Osteoblast (primary cell): ENCODE results near the gene NUBPL. TPM values are rescaled to one million over a fixed set of nuclear protein-coding genes. Genes with fewer than 3 reads are reported as not detected.

ENCODE experiments used
- DNase-seq: peaks from one replicate; pipeline ENCODE4 v3.0.0; 2011; ENCODE audit warnings: low spot score, mixed read lengths; ENCODE audit not compliant: insufficient read length; ENCODE audit errors: missing footprints
- H2AFZ ChIP-seq: 2 replicates; pipeline ENCODE4 v1.6.0; 2011; ENCODE audit warnings: mild to moderate bottlenecking, low read length
- H3K27ac ChIP-seq: 2 replicates; pipeline ENCODE4 v1.5.1; 2011; ENCODE audit warnings: mild to moderate bottlenecking, low read depth, low read length, moderate library complexity
- H3K27me3 ChIP-seq: 2 replicates; pipeline ENCODE4 v1.6.0; 2012; ENCODE audit warnings: mild to moderate bottlenecking, control low read depth, inconsistent platforms, low read length, moderate library complexity; ENCODE audit not compliant: insufficient read depth
- H3K36me3 ChIP-seq: 2 replicates; pipeline ENCODE4 v1.5.1; 2011; ENCODE audit warnings: mild to moderate bottlenecking, low read length, control low read depth, moderate library complexity; ENCODE audit not compliant: insufficient read depth
- H3K4me1 ChIP-seq: 2 replicates; pipeline ENCODE4 v1.5.1; 2011; ENCODE audit warnings: mild to moderate bottlenecking, low read length, control low read depth, moderate library complexity; ENCODE audit not compliant: insufficient read depth
- H3K4me2 ChIP-seq: 2 replicates; pipeline ENCODE4 v1.6.0; 2011; ENCODE audit warnings: mild to moderate bottlenecking, low read length; ENCODE audit not compliant: insufficient read depth
- H3K4me3 ChIP-seq: fragments of 200-600 bp; sonication (generic); 3 replicates; pipeline ENCODE4 v1.5.1; 2012; ENCODE audit warnings: mild to moderate bottlenecking, low read length, inconsistent platforms; ENCODE audit not compliant: insufficient read depth
- H3K79me2 ChIP-seq: 2 replicates; pipeline ENCODE4 v1.6.0; 2012; ENCODE audit warnings: mild to moderate bottlenecking, low read length, control low read depth, inconsistent platforms; ENCODE audit not compliant: insufficient read depth
- H3K9me3 ChIP-seq: 2 replicates; pipeline ENCODE4 v1.5.1; 2011; ENCODE audit warnings: low read depth, low read length, control low read depth
- H4K20me1 ChIP-seq: 2 replicates; pipeline ENCODE4 v1.6.0; 2012; ENCODE audit warnings: mild to moderate bottlenecking, low read length, control low read depth; ENCODE audit not compliant: insufficient read depth
- total RNA-seq: library from RNA; depleted of rRNA; stranded (reverse); fragments of >200 nt; gene quantifications from 2 replicates; pipeline ENCODE4 v1.2.3, GENCODE V29; 2012
- TF ChIP-seq, protein P1 (sequence below): IDR thresholded peaks from 2 replicates; pipeline ENCODE4 v1.5.1; 2011; ENCODE audit warnings: mild to moderate bottlenecking, low read depth, low read length, moderate library complexity; ENCODE audit errors: extremely low read depth

Gene NUBPL
- total RNA-seq, 1 donor = 11.6 TPM

GRCh38 chr14:31717294-31718085, 156.3 kb downstream of the NUBPL start:
- DNase-seq = no peak
- Histone ChIP-seq H3K36me3 (no peaks in the 10 kb centered on the region), H4K20me1 (no peaks in the 10 kb centered on the region), H3K79me2 (no peaks in the 10 kb centered on the region), H3K4me1 (no peaks in the 10 kb centered on the region), H3K4me2 (no peak overlapping the region), H3K27ac (no peak overlapping the region), H3K4me3 (no peak overlapping the region), H2AFZ (no peak overlapping the region), H3K27me3 (no peaks in the 10 kb centered on the region), H3K9me3 (no peaks in the 10 kb centered on the region)
- TF ChIP-seq, protein P1, sequence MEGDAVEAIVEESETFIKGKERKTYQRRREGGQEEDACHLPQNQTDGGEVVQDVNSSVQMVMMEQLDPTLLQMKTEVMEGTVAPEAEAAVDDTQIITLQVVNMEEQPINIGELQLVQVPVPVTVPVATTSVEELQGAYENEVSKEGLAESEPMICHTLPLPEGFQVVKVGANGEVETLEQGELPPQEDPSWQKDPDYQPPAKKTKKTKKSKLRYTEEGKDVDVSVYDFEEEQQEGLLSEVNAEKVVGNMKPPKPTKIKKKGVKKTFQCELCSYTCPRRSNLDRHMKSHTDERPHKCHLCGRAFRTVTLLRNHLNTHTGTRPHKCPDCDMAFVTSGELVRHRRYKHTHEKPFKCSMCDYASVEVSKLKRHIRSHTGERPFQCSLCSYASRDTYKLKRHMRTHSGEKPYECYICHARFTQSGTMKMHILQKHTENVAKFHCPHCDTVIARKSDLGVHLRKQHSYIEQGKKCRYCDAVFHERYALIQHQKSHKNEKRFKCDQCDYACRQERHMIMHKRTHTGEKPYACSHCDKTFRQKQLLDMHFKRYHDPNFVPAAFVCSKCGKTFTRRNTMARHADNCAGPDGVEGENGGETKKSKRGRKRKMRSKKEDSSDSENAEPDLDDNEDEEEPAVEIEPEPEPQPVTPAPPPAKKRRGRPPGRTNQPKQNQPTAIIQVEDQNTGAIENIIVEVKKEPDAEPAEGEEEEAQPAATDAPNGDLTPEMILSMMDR = no peak

GRCh38 chr14:31718585-31718984, 157.4 kb downstream of the NUBPL start:
- no peaks in the 10 kb centered on the region for H3K36me3 ChIP-seq
- H3K27me3 ChIP-seq = no peaks in the 10 kb centered on the region
- H4K20me1 ChIP-seq = no peaks in the 10 kb centered on the region
- TF ChIP-seq, protein P1 = no peak
- H2AFZ ChIP-seq = no peak overlapping the region
- no peak for DNase-seq
- no peak overlapping the region for H3K4me3 ChIP-seq
- H3K79me2 ChIP-seq = no peaks in the 10 kb centered on the region
- no peaks in the 10 kb centered on the region for H3K9me3 ChIP-seq
- H3K4me2 ChIP-seq = no peak overlapping the region
- no peak overlapping the region for H3K27ac ChIP-seq
- no peaks in the 10 kb centered on the region for H3K4me1 ChIP-seq

- no peak overlapping the region for H3K27ac ChIP-seq
- no peak overlapping the region for H2AFZ ChIP-seq
- H3K4me2 ChIP-seq = no peak overlapping the region
- no peaks in the 10 kb centered on the region for H4K20me1 ChIP-seq
- H3K4me3 ChIP-seq = no peak overlapping the region
- H3K79me2 ChIP-seq = no peaks in the 10 kb centered on the region
- TF ChIP-seq, protein P1 = no peak
- no peaks in the 10 kb centered on the region for H3K9me3 ChIP-seq
- H3K36me3 ChIP-seq = no peaks in the 10 kb centered on the region
- H3K4me1 ChIP-seq = no peaks in the 10 kb centered on the region
- DNase-seq = no peak
- no peaks in the 10 kb centered on the region for H3K27me3 ChIP-seq
Measured at GRCh38 chr14:31718985-31719384, 157.8 kb downstream of the NUBPL start.

DNA sequence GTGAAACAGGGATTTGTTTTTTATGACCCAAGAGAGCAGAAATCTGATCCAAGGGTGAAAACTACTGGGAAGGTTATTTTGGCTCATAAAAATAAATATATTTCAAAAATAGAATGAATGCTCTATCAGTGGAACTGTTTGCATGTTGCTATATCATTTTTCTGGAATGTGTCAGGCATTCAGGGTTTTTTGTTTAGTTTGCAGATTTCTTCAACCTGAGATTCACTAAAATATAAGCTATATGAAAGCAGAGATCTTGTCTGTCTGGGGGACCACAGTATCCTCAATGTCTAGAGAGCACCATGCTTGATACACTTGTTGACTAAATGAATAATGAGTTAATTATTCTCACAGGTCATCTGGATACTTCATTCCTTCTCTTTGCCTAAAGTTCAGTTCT, 165.1 kb downstream of the NUBPL start:
- DNase-seq = no peak
- TF ChIP-seq, protein P1 = no peak
- Histone ChIP-seq H3K27me3 (no peaks in the 10 kb centered on the region), H3K4me1 (no peaks in the 10 kb centered on the region), H3K27ac (no peak overlapping the region), H3K36me3 (no peaks in the 10 kb centered on the region), H3K4me2 (no peak overlapping the region), H3K9me3 (no peaks in the 10 kb centered on the region), H3K79me2 (no peaks in the 10 kb centered on the region), H2AFZ (no peak overlapping the region), H4K20me1 (no peaks in the 10 kb centered on the region), H3K4me3 (no peak overlapping the region)
